IMR-90 (cell line): Measurements from ENCODE around the gene ILDR2. TPM values are rescaled to one million over a fixed set of nuclear protein-coding genes. Genes with fewer than 3 reads are reported as not detected.

Experiments
- ATAC-seq: fragments of 200-7000 bp; cut with Tn5 transposase; 2 replicates; pipeline ENCODE4 v1.9.1; 2020; ENCODE audit warnings: low read depth, mild to moderate bottlenecking, moderate library complexity
- BruUV-seq: library from RNA; stranded (reverse); fragments of 400-500 nt; replicated peaks from 2 replicates; lab custom pipeline; 2021; lab: Mats Ljungman, UMichigan
- CTCF ChIA-PET: fragments of 300-600 bp; formaldehyde crosslinking; extraction: SDS; loops from one replicate; lab custom pipeline; 2021; ENCODE audit warnings: antibody characterized with exemption; lab: Yijun Ruan, JAX
- POLR2A ChIA-PET: fragments of 300-600 bp; sonication (Branson Sonifier 250); formaldehyde crosslinking; loops from one replicate; lab custom pipeline; 2022; ENCODE audit warnings: antibody characterized with exemption; ENCODE audit not compliant: unreplicated experiment; lab: Charles Lee
- DNase-seq: peaks from one replicate; pipeline ENCODE4 v3.0.0; 2013
- H2AFZ ChIP-seq: replicated peaks from 2 replicates; pipeline ENCODE3; 2013; ENCODE audit warnings: low read length, mild to moderate bottlenecking; ENCODE audit not compliant: poor library complexity
- H2AK5ac ChIP-seq: 2 replicates; pipeline ENCODE4 v1.6.1; 2013; ENCODE audit warnings: low read depth, low read length, inconsistent platforms
- H2AK9ac ChIP-seq: replicated peaks from 2 replicates; pipeline ENCODE3; 2013; ENCODE audit warnings: mild to moderate bottlenecking, low read depth, low read length, moderate library complexity; ENCODE audit not compliant: poor library complexity
- H2BK120ac ChIP-seq: 2 replicates; pipeline ENCODE4 v1.6.1; 2013; ENCODE audit warnings: low read depth, low read length, inconsistent platforms
- H2BK15ac ChIP-seq: 3 replicates; pipeline ENCODE4 v1.6.1; 2013; ENCODE audit warnings: low read depth, low read length, inconsistent platforms
- H2BK20ac ChIP-seq: 2 replicates; pipeline ENCODE4 v1.6.1; 2013; ENCODE audit warnings: low read depth, mild to moderate bottlenecking, inconsistent platforms, low read length, moderate library complexity
- H2BK5ac ChIP-seq: 2 replicates; pipeline ENCODE4 v1.6.1; 2013; ENCODE audit warnings: mild to moderate bottlenecking, low read depth, low read length, inconsistent platforms; ENCODE audit not compliant: poor library complexity, severe bottlenecking
- H3K14ac ChIP-seq: replicated peaks from 2 replicates; pipeline ENCODE4 v1.6.1; 2013; ENCODE audit warnings: low read depth, low read length, inconsistent platforms
- H3K18ac ChIP-seq: 2 replicates; pipeline ENCODE4 v1.6.1; 2013; ENCODE audit warnings: low read depth, low read length, control low read depth
- H3K23ac ChIP-seq: 2 replicates; pipeline ENCODE4 v1.6.1; 2013; ENCODE audit warnings: low read depth, low read length, inconsistent platforms
- H3K27ac ChIP-seq: 2 replicates; pipeline ENCODE4 v1.5.1; 2013; ENCODE audit warnings: mild to moderate bottlenecking, control low read depth, low read length; ENCODE audit not compliant: insufficient read depth
- H3K27me3 ChIP-seq: 2 replicates; pipeline ENCODE4 v1.6.1; 2013; ENCODE audit warnings: low read length; ENCODE audit not compliant: control insufficient read depth, insufficient read depth
- H3K36me3 ChIP-seq: 2 replicates; pipeline ENCODE4 v1.6.1; 2013; ENCODE audit warnings: low read length, mixed read lengths; ENCODE audit not compliant: control insufficient read depth, insufficient read depth
- H3K4ac ChIP-seq: 2 replicates; pipeline ENCODE4 v1.6.1; 2013; ENCODE audit warnings: low read depth, low read length, inconsistent platforms
- H3K4me1 ChIP-seq: 2 replicates; pipeline ENCODE4 v1.6.1; 2013; ENCODE audit warnings: low read length, mixed read lengths; ENCODE audit not compliant: control insufficient read depth, insufficient read depth
- H3K4me2 ChIP-seq: 2 replicates; pipeline ENCODE4 v1.6.1; 2013; ENCODE audit warnings: low read depth, mild to moderate bottlenecking, control low read depth, low read length, moderate library complexity
- H3K4me3 ChIP-seq: 2 replicates; pipeline ENCODE4 v1.5.1; 2013; ENCODE audit warnings: low read depth, mild to moderate bottlenecking, control low read depth, low read length, moderate library complexity; ENCODE audit not compliant: insufficient read depth
- H3K56ac ChIP-seq: 2 replicates; pipeline ENCODE4 v1.6.1; 2013; ENCODE audit warnings: low read length, inconsistent platforms; ENCODE audit not compliant: insufficient read depth; ENCODE audit errors: extremely low read depth
- H3K79me1 ChIP-seq, 2 experiments: 2 replicates each; pipeline ENCODE4 v1.6.1; 2013; ENCODE audit warnings: low read length in 2 of 2, inconsistent platforms in 1 of 2, low read depth in 1 of 2
- H3K9ac ChIP-seq: 2 replicates; pipeline ENCODE4 v1.6.1; 2013; ENCODE audit warnings: low read depth, low read length, control low read depth
- H3K9me1 ChIP-seq: 2 replicates; pipeline ENCODE4 v1.6.1; 2013; ENCODE audit warnings: low read length, inconsistent platforms; ENCODE audit not compliant: insufficient read depth
- H3K9me3 ChIP-seq: 2 replicates; pipeline ENCODE4 v1.6.1; 2013; ENCODE audit warnings: low read length; ENCODE audit not compliant: control insufficient read depth, insufficient read depth
- H4K20me1 ChIP-seq: 2 replicates; pipeline ENCODE4 v1.6.1; 2013; ENCODE audit warnings: low read length, inconsistent platforms; ENCODE audit not compliant: insufficient read depth
- H4K5ac ChIP-seq: 2 replicates; pipeline ENCODE4 v1.6.1; 2013; ENCODE audit warnings: mild to moderate bottlenecking, low read depth, low read length, control low read depth
- H4K8ac ChIP-seq, 2 experiments: 2 replicates each; pipeline ENCODE4 v1.6.1; 2013; ENCODE audit warnings: low read depth in 2 of 2, low read length in 2 of 2, control low read depth in 1 of 2, inconsistent platforms in 1 of 2
- H4K91ac ChIP-seq: 2 replicates; pipeline ENCODE4 v1.6.1; 2013; ENCODE audit warnings: low read depth, low read length, inconsistent platforms; ENCODE audit not compliant: insufficient read depth
- MAZ ChIP-seq: IDR thresholded peaks from 2 replicates; pipeline ENCODE4 v1.6.1; 2012; ENCODE audit warnings: low read depth, mild to moderate bottlenecking, low read length, improper control_type of control experiment, moderate library complexity, borderline replicate concordance
- MXI1 ChIP-seq: IDR thresholded peaks from 2 replicates; pipeline ENCODE4 v1.6.1; 2012; ENCODE audit warnings: low read depth, mild to moderate bottlenecking, low read length, moderate library complexity, borderline replicate concordance
- USF2 ChIP-seq: fragments of 150-350 bp; IDR thresholded peaks from 2 replicates; pipeline ENCODE4 v1.6.1; 2017; ENCODE audit warnings: mild to moderate bottlenecking, antibody characterized with exemption, low read length, low read depth
- WGBS, 2 experiments: methylation state at CpG; one replicate each; pipeline versions ENCODE4 v1.1.5 to v1.1.7; 2013; ENCODE audit warnings: missing lambda C conversion rate in 2 of 2; ENCODE audit not compliant: insufficient read length in 1 of 2; ENCODE audit errors: extremely low coverage in 2 of 2; 5-methylcytosine and 5-hydroxymethylcytosine counted together
- dilution Hi-C: fragments of 300-500 bp; cut with HindIII; formaldehyde crosslinking; loops from one replicate; pipeline ENCODE4 v1.14.3; 2018; ENCODE audit warnings: low sequenced_read_pairs; ENCODE audit not compliant: unreplicated experiment
- in situ Hi-C: fragments of 300-500 bp; cut with MboI; formaldehyde crosslinking; loops from 3 replicates; pipeline ENCODE4 v1.14.3; 2019; ENCODE audit warnings: low sequenced_read_pairs, inconsistent platforms, mixed read lengths
- intact Hi-C: fragments of 100-400 bp; cut with micrococcal nuclease; formaldehyde crosslinking; loops from 2 replicates; pipeline ENCODE4 v1.10.0; 2022
- polyA plus RNA-seq, 3 experiments: library from polyadenylated mRNA; depleted of rRNA; stranded (reverse); fragments of >200 nt; gene quantifications; 2 replicates each; pipeline ENCODE4 v1.2.3, GENCODE V29; 2012; ENCODE audit warnings: low replicate concordance in 1 of 3
- total RNA-seq: library from RNA; depleted of rRNA; stranded (reverse); fragments of >200 nt; gene quantifications from 2 replicates; pipeline ENCODE4 v1.2.3, GENCODE V29; 2012

ILDR2 gene
- total and polyA plus RNA-seq, 2 of the 4 experiments (the other 2 are of a cell fraction) = under 0.01 TPM; not detected in 1

GRCh38 chr1:166925810-166926478 lies 49.4 kb downstream of the ILDR2 start:
- DNase-seq (peak; percentile 39), ATAC-seq (no peak)
- intact Hi-C loops = no loop called here
- Histone ChIP-seq H2AK5ac (no peak overlapping the region), H2BK20ac (no peak overlapping the region), H3K56ac (no peak overlapping the region), H3K4ac (no peak overlapping the region), H3K4me3 (no peak overlapping the region), H3K79me1 (no peaks in the 10 kb centered on the region), H3K4me1 (no peaks in the 10 kb centered on the region), H3K27me3 (peaks cover 24% of the 10 kb centered on the region), H3K14ac (no peak overlapping the region), H2BK5ac (no peak overlapping the region), H4K8ac (no peak overlapping the region), H2AFZ (no peak overlapping the region), H3K9ac (no peak overlapping the region), H3K18ac (no peak overlapping the region), H2AK9ac (no peak overlapping the region), H3K36me3 (no peaks in the 10 kb centered on the region), H2BK120ac (no peak overlapping the region), H4K5ac (no peak overlapping the region), H3K23ac (no peak overlapping the region), H3K4me2 (no peak overlapping the region), H4K91ac (no peak overlapping the region), H4K20me1 (no peaks in the 10 kb centered on the region), H2BK15ac (no peak overlapping the region), H3K27ac (no peak overlapping the region), H3K9me3 (no peaks in the 10 kb centered on the region), H3K9me1 (no peaks in the 10 kb centered on the region)
- CTCF ChIA-PET = no interaction called here
- BruUV-seq = no TSS peak
- POLR2A ChIA-PET = no interaction called here
- no CpG with 5 or more reads among the region's 8 CpGs for WGBS, 2 experiments
- dilution Hi-C loops = no loop called here
- in situ Hi-C loops = no loop called here
- TF ChIP-seq USF2 = no peak
- no peak for TF ChIP-seq MXI1
- no peak for TF ChIP-seq MAZ
